ENCODE data around the gene TMEM178B. TPM values are rescaled to one million over a fixed set of nuclear protein-coding genes. Genes with fewer than 3 reads are reported as not detected.

The TMEM178B gene
- total and polyA plus RNA-seq, 2 of the 4 experiments (the other 2 are of a cell fraction), result under 0.01 to 0.05 TPM

DNA sequence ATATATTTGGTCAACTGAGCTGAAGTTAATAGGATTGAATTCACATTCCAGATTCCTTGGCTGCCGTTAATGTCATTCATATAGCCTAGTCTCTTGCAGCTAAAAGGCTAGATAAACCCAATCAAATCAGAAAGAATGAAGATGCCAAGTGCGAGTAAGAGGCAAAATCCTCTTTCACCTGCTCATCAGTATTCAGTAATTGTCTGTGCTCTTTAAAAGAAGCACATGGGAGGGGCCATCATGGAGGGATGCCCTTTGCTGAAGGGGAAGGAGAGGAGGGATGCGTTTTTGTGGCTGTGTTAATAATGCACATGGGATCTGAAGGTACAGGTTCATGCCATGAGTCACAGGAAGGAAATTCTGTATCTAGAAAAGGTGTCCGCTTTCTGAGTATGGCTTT, 232.2 kb downstream of the TMEM178B start:
- TF ChIP-seq BHLHE40 (IDR thresholded peaks at IDR 0.05; ENCODE audit: low read depth, low read length), result no peak
- no peak for TF ChIP-seq RFX5 (IDR thresholded peaks at IDR 0.05; ENCODE audit: low read depth, low read length)
- TF ChIP-seq, protein P1, sequence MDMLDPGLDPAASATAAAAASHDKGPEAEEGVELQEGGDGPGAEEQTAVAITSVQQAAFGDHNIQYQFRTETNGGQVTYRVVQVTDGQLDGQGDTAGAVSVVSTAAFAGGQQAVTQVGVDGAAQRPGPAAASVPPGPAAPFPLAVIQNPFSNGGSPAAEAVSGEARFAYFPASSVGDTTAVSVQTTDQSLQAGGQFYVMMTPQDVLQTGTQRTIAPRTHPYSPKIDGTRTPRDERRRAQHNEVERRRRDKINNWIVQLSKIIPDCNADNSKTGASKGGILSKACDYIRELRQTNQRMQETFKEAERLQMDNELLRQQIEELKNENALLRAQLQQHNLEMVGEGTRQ (IDR thresholded peaks at IDR 0.05; ENCODE audit: low read depth, low read length), result no peak
- TF ChIP-seq MAZ (IDR thresholded peaks at IDR 0.05; ENCODE audit: borderline replicate concordance, low read depth, low read length), result no peak
- TF ChIP-seq FOS (IDR thresholded peaks at IDR 0.05; ENCODE audit: low read depth, low read length), result no peak
- Histone ChIP-seq H2AK9ac (replicated peaks; ENCODE audit: low read depth, low read length, poor library complexity) (no peak overlapping the region), H2BK15ac (ENCODE audit: low read depth, low read length) (no peak overlapping the region), H3K4me2 (ENCODE audit: low read depth, low read length) (no peak overlapping the region), H3K4ac (ENCODE audit: low read depth, low read length) (no peak overlapping the region), H4K5ac (ENCODE audit: low read depth, low read length) (no peak overlapping the region), H3K9ac (ENCODE audit: low read depth, low read length) (no peak overlapping the region), H3K23ac (ENCODE audit: low read depth, low read length) (no peak overlapping the region), H3K27ac (ENCODE audit: insufficient read depth, low read length) (no peak overlapping the region), H3K56ac (ENCODE audit: extremely low read depth, insufficient read depth, low read length) (no peak overlapping the region), H2AFZ (replicated peaks; ENCODE audit: low read length, poor library complexity) (no peak overlapping the region), H4K20me1 (ENCODE audit: insufficient read depth, low read length) (no peaks in the 10 kb centered on the region), H2BK5ac (ENCODE audit: low read depth, low read length, poor library complexity, severe bottlenecking) (no peak overlapping the region), H2AK5ac (ENCODE audit: low read depth, low read length) (no peak overlapping the region), H3K9me1 (ENCODE audit: insufficient read depth, low read length) (no peaks in the 10 kb centered on the region), H2BK20ac (ENCODE audit: low read depth, low read length) (no peak overlapping the region), H3K9me3 (ENCODE audit: control insufficient read depth, insufficient read depth, low read length) (peaks cover 9% of the 10 kb centered on the region), H3K4me1 (ENCODE audit: control insufficient read depth, insufficient read depth, low read length) (no peaks in the 10 kb centered on the region), H4K91ac (ENCODE audit: insufficient read depth, low read depth, low read length) (no peak overlapping the region), H3K27me3 (ENCODE audit: control insufficient read depth, insufficient read depth, low read length) (no peaks in the 10 kb centered on the region), H3K4me3 (ENCODE audit: insufficient read depth, low read depth, low read length) (no peak overlapping the region), H3K18ac (ENCODE audit: low read depth, low read length) (no peak overlapping the region), H3K79me1 (ENCODE audit: low read depth in 1 of 2, low read length in 2 of 2) (no peaks in the 10 kb centered on the region), H4K8ac (ENCODE audit: low read depth in 2 of 2, low read length in 2 of 2) (no peak overlapping the region), H2BK120ac (ENCODE audit: low read depth, low read length) (no peak overlapping the region), H3K36me3 (ENCODE audit: control insufficient read depth, insufficient read depth, low read length) (no peaks in the 10 kb centered on the region), H3K14ac (replicated peaks; ENCODE audit: low read depth, low read length) (no peak overlapping the region)
- BruUV-seq (replicated peaks), result no TSS peak
- ChIA-PET POLR2A (ENCODE audit: unreplicated experiment) (no interaction called here), CTCF (no interaction called here)
- DNase-seq (no peak), ATAC-seq (ENCODE audit: low read depth) (no peak)
- intact Hi-C loops (cut with micrococcal nuclease), result no loop called here
- dilution Hi-C loops (cut with HindIII; ENCODE audit: low sequenced_read_pairs, unreplicated experiment), result no loop called here
- 0% methylated on average over 1 of the region's 4 CpGs; no CpG with 5 or more reads in 1 of the 2 experiments for WGBS, 2 experiments (ENCODE audit: extremely low coverage in 2 of 2, insufficient read length in 1 of 2)
- in situ Hi-C loops (cut with MboI; ENCODE audit: low sequenced_read_pairs), result no loop called here

Data from IMR-90 (cell line).